K562 (cell line): ENCODE measurements around the gene RIT1. TPM values are rescaled to one million over a fixed set of nuclear protein-coding genes. Genes with fewer than 3 reads are reported as not detected.

ENCODE experiments used
- BCOR ChIP-seq: fragments of 450-650 bp; IDR thresholded peaks from 2 replicates; pipeline ENCODE4 v1.6.1; 2016
- CHD1 ChIP-seq: fragments of 200-600 bp; sonication (generic); IDR thresholded peaks from one replicate; pipeline ENCODE4 v1.6.1; 2012; ENCODE audit warnings: mild to moderate bottlenecking, moderate library complexity, low read length, inconsistent platforms
- CHD7 ChIP-seq: fragments of 200-600 bp; sonication (generic); IDR thresholded peaks from one replicate; pipeline ENCODE4 v1.6.1; 2012; ENCODE audit warnings: mild to moderate bottlenecking, low read depth, low read length, inconsistent platforms
- FOSL1 ChIP-seq: fragments of 200-800 bp; sonication (Bioruptor generic); conservative IDR thresholded peaks from 2 replicates; pipeline ENCODE4 v1.6.1; 2016; ENCODE audit warnings: missing genetic modification characterization, missing compliant biosample characterization
- GTF2E2 ChIP-seq: fragments of 200-800 bp; sonication (Bioruptor generic); IDR thresholded peaks from 2 replicates; pipeline ENCODE4 v1.6.1; 2016; ENCODE audit warnings: missing genetic modification characterization, missing compliant biosample characterization
- HMG20B ChIP-seq: fragments of 250-450 bp; sonication (Bioruptor Pico); IDR thresholded peaks from 2 replicates; pipeline ENCODE4 v1.5.0; 2021; ENCODE audit warnings: mild to moderate bottlenecking
- KAT7 ChIP-seq: sonication (generic); formaldehyde crosslinking; IDR thresholded peaks from 2 replicates; pipeline ENCODE4 v1.8.0; 2022; ENCODE audit warnings: missing genetic modification reagents, mild to moderate bottlenecking, borderline replicate concordance
- LEF1 ChIP-seq: fragments of 450-650 bp; IDR thresholded peaks from 2 replicates; pipeline ENCODE4 v1.6.1; 2016; ENCODE audit warnings: mild to moderate bottlenecking
- MEF2D ChIP-seq: conservative IDR thresholded peaks from 2 replicates; pipeline ENCODE4 v1.6.1; 2016; ENCODE audit warnings: low read depth, missing genetic modification characterization, missing compliant biosample characterization
- NFATC3 ChIP-seq: fragments of 450-650 bp; IDR thresholded peaks from 2 replicates; pipeline ENCODE4 v1.6.1; 2017; ENCODE audit warnings: mild to moderate bottlenecking
- POLR2A ChIP-seq: fragments of 450-650 bp; conservative IDR thresholded peaks from 2 replicates; pipeline ENCODE4 v1.6.1; 2016
- PPARD ChIP-seq: fragments of 250-450 bp; sonication (Bioruptor Pico); IDR thresholded peaks from 2 replicates; pipeline ENCODE4 v1.8.0; 2022; ENCODE audit warnings: inconsistent platforms, mild to moderate bottlenecking, moderate library complexity
- TCFL5 ChIP-seq: fragments of 250-450 bp; sonication (Bioruptor Pico); conservative IDR thresholded peaks from 2 replicates; pipeline ENCODE4 v1.6.1; 2021; ENCODE audit warnings: mild to moderate bottlenecking, moderate library complexity, matching md5 sums
- TFAM ChIP-seq: fragments of 250-450 bp; sonication (Bioruptor Pico); conservative IDR thresholded peaks from 2 replicates; pipeline ENCODE4 v1.5.0; 2021; ENCODE audit warnings: mild to moderate bottlenecking, moderate library complexity
- ZNF12 ChIP-seq: sonication (generic); formaldehyde crosslinking; IDR thresholded peaks from 2 replicates; pipeline ENCODE4 v1.4.0; 2020; ENCODE audit warnings: mild to moderate bottlenecking, missing genetic modification reagents
- ZNF311 ChIP-seq: fragments of 250-450 bp; sonication (Bioruptor Pico); IDR thresholded peaks from 2 replicates; pipeline ENCODE4 v1.4.0; 2020; ENCODE audit warnings: mild to moderate bottlenecking, moderate library complexity
- ZNF384 ChIP-seq: IDR thresholded peaks from 2 replicates; pipeline ENCODE4 v1.6.1; 2012; ENCODE audit warnings: low read depth, low read length, improper control_type of control experiment
- polyA plus RNA-seq, 8 experiments: library from polyadenylated mRNA; depleted of rRNA in 4 of 8; stranded (reverse) in 5 of 8; unstranded in 3 of 8; fragments of >200 nt; fragmentation: Nextera tagmentation in 2 of 8; fragmentation: Illumina TruSeq in 1 of 8; extraction: Ambion mirVana in 2 of 8; extraction: Trizol in 1 of 8; gene quantifications; 2 replicates each; pipeline versions ENCODE4 v1.2.1 to v1.2.3, GENCODE V29; 2011 to 2014; ENCODE audit warnings: inconsistent platforms in 1 of 8, missing spikeins in 1 of 8
- total RNA-seq, 7 experiments: library from RNA; depleted of rRNA in 6 of 7; stranded (reverse); fragments of >200 nt in 6 of 7; fragmentation: Illumina TruSeq in 2 of 7; extraction: Trizol in 2 of 7; gene quantifications; 2 replicates each; pipeline versions ENCODE4 v1.2.1 to v1.2.3, GENCODE V29; 2011 to 2021; ENCODE audit warnings: low replicate concordance in 1 of 7
- TF ChIP-seq, protein P1 (sequence below): fragments of 450-650 bp; formaldehyde crosslinking; IDR thresholded peaks from 2 replicates; pipeline ENCODE4 v1.4.0; 2020; ENCODE audit warnings: mild to moderate bottlenecking, moderate library complexity

The RIT1 gene
- total and polyA plus RNA-seq, 9 of the 15 experiments (the other 6 are each of a cell fraction or from before 2014, with no cell fraction given), result 13.5 to 57.6 (median 22.9) TPM

GRCh38 chr1:155856257-155856974, 54.7 kb downstream of the RIT1 start (continued):
- TF ChIP-seq CHD7 (no peak), TCFL5 (no peak), CHD1 (no peak), ZNF12 (CRISPR knock-in tag) (no peak), POLR2A (no peak), ZNF311 (CRISPR knock-in tag) (no peak), TFAM (no peak), NFATC3 (no peak), BCOR (0 out of 2 replicates have a peak, but pooled peaks have one; percentile 14), FOSL1 (tag) (no peak), KAT7 (CRISPR knock-in tag) (0 out of 2 replicates have a peak, but pooled peaks have one; percentile 81), PPARD (CRISPR knock-in tag) (no peak), ZNF384 (0 out of 2 replicates have a peak, but pooled peaks have one; percentile 15), LEF1 (no peak), HMG20B (CRISPR knock-in tag) (no peak), GTF2E2 (no peak), MEF2D (tag) (no peak)
- TF ChIP-seq, protein P1, sequence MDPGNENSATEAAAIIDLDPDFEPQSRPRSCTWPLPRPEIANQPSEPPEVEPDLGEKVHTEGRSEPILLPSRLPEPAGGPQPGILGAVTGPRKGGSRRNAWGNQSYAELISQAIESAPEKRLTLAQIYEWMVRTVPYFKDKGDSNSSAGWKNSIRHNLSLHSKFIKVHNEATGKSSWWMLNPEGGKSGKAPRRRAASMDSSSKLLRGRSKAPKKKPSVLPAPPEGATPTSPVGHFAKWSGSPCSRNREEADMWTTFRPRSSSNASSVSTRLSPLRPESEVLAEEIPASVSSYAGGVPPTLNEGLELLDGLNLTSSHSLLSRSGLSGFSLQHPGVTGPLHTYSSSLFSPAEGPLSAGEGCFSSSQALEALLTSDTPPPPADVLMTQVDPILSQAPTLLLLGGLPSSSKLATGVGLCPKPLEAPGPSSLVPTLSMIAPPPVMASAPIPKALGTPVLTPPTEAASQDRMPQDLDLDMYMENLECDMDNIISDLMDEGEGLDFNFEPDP (CRISPR knock-in tag), result no peak
